IgD-negative memory B cell (primary cell): ENCODE results near the gene PRR30. TPM values are rescaled to one million over a fixed set of nuclear protein-coding genes. Genes with fewer than 3 reads are reported as not detected.
"Not testable (repeated sequence)": the region's sequence is repeated elsewhere in the genome, so short reads cannot be mapped to it uniquely, and the experiment has no call there.

Experiments
- H3K27ac Mint-ChIP-seq, 3 donors: one replicate each; pipeline ENCODE4 v1.8.0; 2020 to 2022; ENCODE audit warnings: mild to moderate bottlenecking in 3 of 3, mixed read lengths in 3 of 3, moderate library complexity in 1 of 3
- H3K27me3 Mint-ChIP-seq: one replicate; pipeline ENCODE4 v1.8.0; 2021; ENCODE audit warnings: mixed read lengths
- H3K36me3 Mint-ChIP-seq: one replicate; pipeline ENCODE4 v1.8.0; 2020; ENCODE audit warnings: mild to moderate bottlenecking, mixed read lengths
- H3K4me1 Mint-ChIP-seq, 3 donors: one replicate each; pipeline ENCODE4 v1.8.0; 2020 to 2022; ENCODE audit warnings: mixed read lengths in 3 of 3, mild to moderate bottlenecking in 1 of 3
- H3K4me3 Mint-ChIP-seq, 4 donors: one replicate each; pipeline ENCODE4 v1.8.0; 2020 to 2022; ENCODE audit warnings: mild to moderate bottlenecking in 4 of 4, mixed read lengths in 4 of 4, moderate library complexity in 3 of 4
- H3K9me3 Mint-ChIP-seq, 3 donors: one replicate each; pipeline ENCODE4 v1.8.0; 2020 to 2021; ENCODE audit warnings: mixed read lengths in 3 of 3, mild to moderate bottlenecking in 1 of 3
- polyA plus RNA-seq: library from polyadenylated mRNA; unstranded; fragments of 300-500 nt; fragmentation: Illumina TruSeq; gene quantifications from one replicate; pipeline ENCODE4 v1.2.3, GENCODE V29; 2021

The PRR30 gene
- polyA plus RNA-seq, 1 donor from 2014 or later = not detected

DNA sequence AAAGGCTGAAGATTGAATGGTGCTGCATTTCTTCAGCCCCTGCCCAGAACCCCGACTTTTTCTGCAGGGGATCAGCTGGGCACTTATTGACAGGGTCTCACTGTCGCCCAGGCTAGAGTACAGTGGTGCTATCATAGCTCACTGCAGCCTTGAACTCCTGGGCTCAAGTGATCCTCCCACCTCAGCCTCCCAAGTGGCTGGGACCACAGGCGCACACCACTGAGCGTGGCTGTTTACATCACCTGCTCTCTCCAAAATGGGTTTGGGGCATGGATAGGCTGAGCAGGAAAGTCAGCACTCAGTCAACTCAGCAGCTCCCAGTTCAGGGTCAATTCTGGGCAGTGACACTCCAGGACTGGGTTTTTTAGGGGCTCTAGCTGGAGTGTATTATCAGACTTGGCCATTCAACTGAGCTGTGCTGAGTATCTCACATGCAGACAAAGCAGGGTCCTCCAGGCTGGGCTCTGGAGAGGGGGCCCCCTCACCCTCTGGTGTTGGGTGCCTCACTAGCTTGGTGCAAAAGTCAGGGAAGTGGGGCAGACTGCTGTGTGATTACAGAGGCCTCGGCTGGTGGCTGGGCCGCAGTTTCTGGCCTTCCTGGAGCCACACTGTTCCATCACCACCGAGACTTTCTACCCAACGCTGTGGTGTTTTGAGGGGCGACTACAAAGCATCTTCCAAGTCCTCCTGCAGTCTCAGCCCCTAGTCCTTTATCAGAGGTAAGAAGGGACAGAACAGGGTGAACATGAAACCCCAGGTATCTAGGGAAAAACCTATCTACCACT is 11.1 kb downstream of the PRR30 start:
- Mint-ChIP-seq H3K27me3 (no peaks in the 10 kb centered on the region), H3K4me1 (peaks cover 6 to 8% (median 7%) of the 10 kb centered on the region in 3 donors), H3K4me3 (peak overlapping the region in 1 of 4 donors; percentile 64), H3K36me3 (no peaks in the 10 kb centered on the region), H3K9me3 (no peaks in the 10 kb centered on the region), H3K27ac (no peak overlapping the region)

DNA sequence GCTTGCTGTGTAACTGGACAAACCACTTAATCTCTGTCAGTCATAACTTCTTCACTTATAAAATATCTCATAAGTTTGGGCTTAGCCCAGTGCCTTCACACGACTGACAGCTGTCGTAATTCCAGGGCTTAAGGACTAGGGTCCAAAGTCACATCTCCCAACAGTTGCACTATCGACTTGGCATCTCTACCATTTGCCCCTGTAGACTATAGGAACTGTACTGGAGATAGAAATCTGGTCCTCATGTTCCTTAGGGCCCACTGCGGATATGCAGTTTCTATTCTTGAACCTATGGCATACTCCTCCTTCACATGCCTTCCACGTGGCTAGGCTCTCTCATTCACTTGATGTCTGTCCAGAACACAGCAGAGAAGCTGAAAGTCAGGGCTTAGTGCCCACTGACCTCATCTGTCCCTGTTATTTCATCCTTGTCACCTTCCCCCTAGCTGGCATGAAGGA is 12.9 kb downstream of the PRR30 start:
- Mint-ChIP-seq H3K36me3 (no peaks in the 10 kb centered on the region), H3K4me1 (peaks cover 6 to 8% (median 6%) of the 10 kb centered on the region in 3 donors), H3K4me3 (peak overlapping the region in 1 of 4 donors; percentile 60), H3K27ac (no peak overlapping the region), H3K27me3 (no peaks in the 10 kb centered on the region), H3K9me3 (no peaks in the 10 kb centered on the region)

DNA sequence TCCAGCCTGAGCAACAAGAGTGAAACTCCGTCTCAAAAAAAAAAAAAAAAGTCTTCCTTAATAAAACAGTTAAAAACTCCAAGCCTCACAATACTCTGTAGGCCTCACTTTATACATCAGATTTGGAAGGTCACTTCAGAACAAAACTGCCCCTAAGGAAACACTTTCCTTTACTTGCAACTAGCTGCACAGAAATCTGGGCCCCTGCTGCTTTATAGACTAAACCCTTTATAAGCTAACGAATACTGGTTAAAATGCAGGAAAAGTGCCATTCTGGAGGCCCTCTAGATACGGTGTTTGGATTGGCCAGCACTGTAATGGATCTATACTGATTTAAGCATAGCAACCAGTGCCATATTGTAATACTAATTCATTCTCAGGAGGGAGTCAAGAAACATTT is 14.1 kb downstream of the PRR30 start:
- peaks cover 1% of the 10 kb centered on the region for H3K27me3 Mint-ChIP-seq
- no peaks in the 10 kb centered on the region for H3K36me3 Mint-ChIP-seq
- H3K9me3 Mint-ChIP-seq = no peaks in the 10 kb centered on the region
- peak overlapping the region in 2 of 4 donors; percentile 3 to 52 for H3K4me3 Mint-ChIP-seq
- no peak overlapping the region for H3K27ac Mint-ChIP-seq
- peaks cover 4 to 8% (median 6%) of the 10 kb centered on the region in 3 donors for H3K4me1 Mint-ChIP-seq

DNA sequence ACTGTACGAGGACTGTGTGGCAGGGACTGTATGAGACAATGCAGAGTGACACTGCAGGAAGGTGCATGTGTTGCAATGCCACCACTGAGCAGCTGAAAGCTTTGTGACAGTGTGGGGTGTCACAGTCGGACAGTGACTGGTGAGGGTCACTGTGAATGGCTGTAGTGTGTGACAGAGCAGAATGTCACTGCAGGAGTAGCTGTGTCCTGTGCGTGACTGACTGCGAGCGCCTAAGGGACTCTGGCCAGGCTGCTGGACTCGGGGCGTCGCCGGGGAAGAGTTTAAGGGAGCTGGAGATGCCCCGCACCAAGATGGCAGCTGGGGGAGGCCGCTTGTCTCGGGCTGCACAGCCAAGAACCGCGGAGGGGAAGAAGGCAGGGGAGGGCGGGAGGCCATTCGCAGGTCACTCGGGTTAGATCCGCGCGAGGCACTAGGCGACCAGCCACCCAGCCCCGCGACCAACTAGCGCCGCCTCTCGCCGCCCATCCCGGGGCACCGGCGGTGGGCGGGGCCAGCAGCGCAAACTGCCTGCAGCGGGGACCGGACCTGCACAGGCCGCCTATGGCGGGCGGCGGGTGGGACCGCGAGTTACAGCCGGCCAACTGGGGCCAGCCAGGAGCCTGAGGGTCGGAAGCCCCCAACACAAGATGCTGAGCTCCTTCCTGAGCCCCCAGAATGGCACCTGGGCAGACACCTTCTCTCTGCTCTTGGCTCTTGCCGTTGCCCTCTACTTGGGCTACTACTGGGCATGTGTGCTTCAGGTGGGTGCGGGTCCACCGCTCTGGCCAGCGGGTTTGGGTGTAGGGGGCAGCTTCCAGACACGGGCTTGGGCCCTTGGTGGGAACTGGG is 15.7 kb downstream of the PRR30 start, which contains the start of gene ABHD1:
ABHD1 (plus strand) TSS at position 514 of the 849 bp plus-strand sequence; CDS start at position 648, 134 bp downstream.
- peaks cover 3 to 15% (median 11%) of the 10 kb centered on the region in 3 donors for H3K4me1 Mint-ChIP-seq
- peaks cover 13% of the 10 kb centered on the region for H3K27me3 Mint-ChIP-seq
- peak within 1 kb of the TSS in 2 of 3 donors; percentile 4 to 23 for H3K27ac Mint-ChIP-seq
- H3K9me3 Mint-ChIP-seq = no peaks in the 10 kb centered on the region
- H3K36me3 Mint-ChIP-seq = no peaks in the 10 kb centered on the region
- H3K4me3 Mint-ChIP-seq = peak within 1 kb of the TSS; percentile 89 to 97 (median 95)

GRCh38 chr2:27122791-27123190 is 16.4 kb downstream of the PRR30 start:
- Mint-ChIP-seq H3K27me3 (peaks cover 18% of the 10 kb centered on the region), H3K4me1 (peaks cover 3 to 15% (median 11%) of the 10 kb centered on the region in 3 donors), H3K36me3 (no peaks in the 10 kb centered on the region), H3K4me3 (peak overlapping the region; percentile 89 to 97 (median 95)), H3K27ac (peak overlapping the region in 1 of 3 donors; percentile 23), H3K9me3 (no peaks in the 10 kb centered on the region)

GRCh38 chr2:27121906-27122305 is 17.3 kb downstream of the PRR30 start:
- H3K27me3 Mint-ChIP-seq = peaks cover 20% of the 10 kb centered on the region
- H3K36me3 Mint-ChIP-seq = no peaks in the 10 kb centered on the region
- no peaks in the 10 kb centered on the region for H3K9me3 Mint-ChIP-seq
- H3K4me3 Mint-ChIP-seq = peak overlapping the region in 2 of 4 donors; percentile 25 to 95
- peaks cover 3 to 15% (median 11%) of the 10 kb centered on the region in 3 donors for H3K4me1 Mint-ChIP-seq
- no peak overlapping the region for H3K27ac Mint-ChIP-seq

DNA sequence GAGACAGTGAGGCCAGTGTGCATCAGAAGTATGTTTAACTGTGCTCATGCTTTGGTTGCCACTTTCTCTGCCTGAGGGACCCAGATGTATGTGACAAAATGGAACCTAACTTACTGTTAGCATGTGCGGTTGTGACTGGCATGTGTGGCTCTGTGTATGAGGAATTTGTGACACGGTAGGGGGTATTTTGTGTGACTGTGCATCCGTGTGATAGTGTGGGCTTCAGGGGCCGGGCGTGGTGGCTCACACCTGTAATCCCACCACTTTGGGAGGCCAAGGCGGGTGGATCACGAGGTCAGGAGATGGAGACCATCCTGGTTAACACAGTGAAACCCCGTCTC is 19.9 kb downstream of the PRR30 start:
- Mint-ChIP-seq H3K4me1 (peaks cover 3 to 12% (median 11%) of the 10 kb centered on the region in 3 donors), H3K27ac (peak overlapping the region in 1 of 3 donors; percentile 84), H3K4me3 (peak overlapping the region; percentile 75 to 90 (median 80)), H3K27me3 (peaks cover 20% of the 10 kb centered on the region)
- H3K9me3 Mint-ChIP-seq, H3K36me3 Mint-ChIP-seq: not testable (repeated sequence)

DNA sequence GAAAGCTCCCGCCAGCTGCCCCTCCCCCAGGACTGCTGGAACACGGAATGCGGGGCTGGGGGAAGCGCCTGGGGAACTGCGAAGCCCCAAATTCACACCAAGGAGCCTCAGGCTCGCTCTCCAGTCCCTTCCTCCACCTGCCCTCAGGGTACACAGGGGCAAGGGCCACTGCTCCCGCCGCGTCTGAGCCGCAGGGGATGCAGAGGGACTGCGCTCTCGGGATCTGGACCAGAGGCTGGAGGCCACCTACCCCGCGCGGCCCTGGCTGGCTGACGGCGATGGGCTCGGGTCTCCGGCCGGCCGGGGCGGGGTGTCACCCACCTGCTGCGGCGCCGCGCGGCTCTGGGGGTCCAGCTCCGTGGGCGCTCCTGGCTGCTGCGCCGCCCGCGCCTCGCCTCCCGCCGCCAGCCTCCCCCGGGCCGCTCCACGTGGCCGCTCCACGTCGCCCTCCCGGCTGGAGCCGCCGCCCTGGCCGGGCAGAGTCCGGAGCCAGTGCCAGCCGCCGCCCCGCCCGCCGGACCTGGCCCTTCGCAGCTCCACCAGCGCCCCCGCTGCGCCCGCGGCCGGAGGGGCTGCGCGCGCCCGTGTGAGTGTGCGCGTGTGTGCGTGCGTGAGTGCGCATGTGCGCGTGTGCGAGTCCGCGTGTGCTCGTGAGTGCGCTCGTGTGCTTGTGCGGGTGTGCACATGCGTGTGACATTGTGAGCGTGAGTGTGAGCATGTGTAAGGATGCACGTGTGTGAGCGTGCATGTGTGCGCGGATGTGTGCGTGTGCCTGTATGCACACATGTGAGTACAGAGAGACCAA is 20.5 kb downstream of the PRR30 start, which contains the start of gene CGREF1:
CGREF1 (minus strand) TSS at position 604 of the 805 bp plus-strand sequence. CDS start 14,762 bp downstream, outside the sequence.
- no peaks in the 10 kb centered on the region for H3K9me3 Mint-ChIP-seq
- H3K4me3 Mint-ChIP-seq = peak within 1 kb of the TSS; percentile 75 to 90 (median 80)
- peaks cover 20% of the 10 kb centered on the region for H3K27me3 Mint-ChIP-seq
- H3K27ac Mint-ChIP-seq = peak within 1 kb of the TSS in 1 of 3 donors; percentile 84
- H3K4me1 Mint-ChIP-seq = peaks cover 3 to 12% (median 11%) of the 10 kb centered on the region in 3 donors
- H3K36me3 Mint-ChIP-seq = no peaks in the 10 kb centered on the region

DNA sequence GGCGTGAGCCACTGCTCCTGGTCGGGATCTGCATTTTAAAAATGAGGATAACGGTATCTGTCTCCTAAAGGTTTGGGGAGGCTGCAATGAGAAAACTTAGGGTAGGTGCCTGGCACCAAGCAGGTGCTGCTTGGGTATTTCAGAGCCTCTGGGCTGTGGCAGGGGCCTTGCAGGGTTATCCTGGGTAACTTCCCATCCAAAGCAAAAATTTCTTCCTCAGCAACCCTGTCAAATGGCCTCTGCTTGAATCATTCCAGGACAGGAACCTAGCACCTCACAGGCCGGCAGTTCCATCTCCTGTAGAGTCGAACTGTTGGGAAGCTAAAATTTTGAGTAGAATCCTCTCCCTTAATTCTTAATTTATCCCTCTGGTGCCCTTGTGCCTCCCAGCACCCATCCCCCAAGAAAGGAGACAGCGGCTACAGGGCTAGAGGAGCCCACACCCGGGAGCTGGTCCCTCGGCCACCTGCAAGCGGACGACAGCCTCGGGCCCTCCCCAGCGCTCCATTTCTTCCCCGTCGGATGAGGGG is 21.1 kb downstream of the PRR30 start:
- H3K4me3 Mint-ChIP-seq = peak overlapping the region in 3 of 4 donors; percentile 36 to 60 (median 39)
- no peak overlapping the region for H3K27ac Mint-ChIP-seq
- H3K4me1 Mint-ChIP-seq = peaks cover 2 to 9% (median 7%) of the 10 kb centered on the region in 3 donors
- no peaks in the 10 kb centered on the region for H3K36me3 Mint-ChIP-seq
- H3K9me3 Mint-ChIP-seq = no peaks in the 10 kb centered on the region
- H3K27me3 Mint-ChIP-seq = peaks cover 20% of the 10 kb centered on the region

DNA sequence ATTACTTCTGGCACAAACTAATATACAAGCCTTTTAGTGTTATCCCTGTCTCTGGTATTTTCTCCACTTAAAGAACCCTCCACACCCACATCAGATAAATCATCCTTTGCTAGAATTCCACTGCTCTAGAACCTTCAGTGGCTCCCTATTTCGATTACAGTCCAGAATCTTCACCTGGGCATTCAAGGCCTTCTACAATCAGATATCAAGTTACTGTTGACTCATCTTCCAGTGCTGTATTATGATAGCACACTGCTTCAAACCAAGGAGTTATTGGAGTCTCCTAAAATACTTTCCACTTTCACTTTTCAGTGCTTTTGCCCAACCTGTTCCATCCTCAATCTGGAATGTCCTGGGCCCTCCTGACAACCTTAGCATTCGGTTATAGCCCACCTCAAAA is 23.7 kb downstream of the PRR30 start:
- Mint-ChIP-seq H3K4me3 (no peak overlapping the region), H3K27ac (no peak overlapping the region), H3K27me3 (peaks cover 20% of the 10 kb centered on the region), H3K36me3 (no peaks in the 10 kb centered on the region), H3K9me3 (no peaks in the 10 kb centered on the region), H3K4me1 (peaks cover 0 to 7% (median 5%) of the 10 kb centered on the region in 3 donors)

DNA sequence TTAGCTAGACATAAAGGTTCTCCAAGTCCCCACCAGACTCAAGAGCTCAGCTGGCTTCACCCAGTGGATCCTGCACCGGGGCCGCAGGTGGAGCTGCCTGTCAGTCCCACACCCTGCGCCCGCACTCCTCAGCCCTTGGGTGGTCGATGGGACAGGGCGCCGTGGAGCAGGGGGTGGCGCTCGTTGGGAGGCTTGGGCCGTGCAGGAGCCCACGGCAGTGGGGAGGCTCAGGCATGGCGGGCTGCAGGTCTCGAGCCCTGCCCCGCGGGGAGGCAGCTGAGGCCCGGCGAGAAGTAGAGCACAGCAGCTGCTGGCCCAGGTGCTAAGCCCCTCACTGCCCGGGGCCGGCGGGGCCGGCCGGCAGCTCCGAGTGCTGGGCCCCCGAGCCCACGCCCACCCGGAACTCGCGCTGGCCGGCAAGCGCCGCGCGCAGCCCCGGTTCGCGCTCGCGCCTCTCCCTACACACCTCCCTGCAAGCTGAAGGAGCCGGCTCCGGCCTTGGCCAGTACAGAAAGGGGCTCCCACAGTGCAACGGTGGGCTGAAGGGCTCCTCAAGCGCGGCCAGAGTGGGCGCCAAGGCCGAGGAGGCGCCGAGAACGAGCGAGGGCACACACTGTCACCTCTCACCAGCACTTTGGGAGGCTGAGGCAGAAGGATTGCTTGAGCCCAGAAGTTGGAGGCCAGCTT is 27.7 kb downstream of the PRR30 start:
- not testable (repeated sequence) for H3K36me3 Mint-ChIP-seq, H3K4me3 Mint-ChIP-seq, H3K9me3 Mint-ChIP-seq, H3K27ac Mint-ChIP-seq, H3K4me1 Mint-ChIP-seq, H3K27me3 Mint-ChIP-seq

DNA sequence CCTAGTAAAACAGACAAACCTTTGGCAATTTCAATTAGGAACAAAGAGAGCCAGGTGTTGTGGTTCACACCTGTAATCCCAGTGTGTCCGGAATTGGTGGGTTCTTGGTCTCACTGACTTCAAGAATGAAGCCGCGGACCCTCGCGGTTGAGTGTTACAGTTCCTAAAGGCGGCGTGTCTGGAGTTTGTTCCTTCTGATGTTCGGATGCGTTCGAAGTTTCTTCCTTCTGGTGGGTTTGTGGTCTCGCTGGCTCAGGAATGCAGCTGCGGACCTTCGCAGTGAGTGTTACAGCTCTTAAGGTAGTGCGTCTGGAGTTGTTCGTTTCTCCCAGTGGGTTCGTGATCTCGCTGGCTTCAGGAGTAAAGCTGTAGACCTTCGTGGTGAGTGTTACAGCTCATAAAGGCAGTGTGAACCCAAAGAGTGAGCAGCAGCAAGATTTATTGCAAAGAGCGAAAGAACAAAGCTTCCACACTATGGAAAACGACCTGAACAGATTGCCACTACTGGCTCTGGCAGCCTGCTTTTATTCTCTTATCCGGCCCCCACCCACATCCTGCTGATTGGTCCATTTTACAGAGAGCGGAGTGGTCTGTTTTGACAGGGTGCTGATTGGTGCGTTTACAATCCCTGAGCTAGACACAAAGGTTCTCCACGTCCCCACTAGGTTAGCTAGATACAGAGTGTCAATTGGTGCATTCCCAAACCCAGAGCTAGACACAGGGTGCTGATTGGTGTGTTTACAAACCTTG is 28.4 kb downstream of the PRR30 start:
- not testable (repeated sequence) for H3K27ac Mint-ChIP-seq, H3K27me3 Mint-ChIP-seq, H3K4me3 Mint-ChIP-seq, H3K4me1 Mint-ChIP-seq, H3K9me3 Mint-ChIP-seq, H3K36me3 Mint-ChIP-seq

DNA sequence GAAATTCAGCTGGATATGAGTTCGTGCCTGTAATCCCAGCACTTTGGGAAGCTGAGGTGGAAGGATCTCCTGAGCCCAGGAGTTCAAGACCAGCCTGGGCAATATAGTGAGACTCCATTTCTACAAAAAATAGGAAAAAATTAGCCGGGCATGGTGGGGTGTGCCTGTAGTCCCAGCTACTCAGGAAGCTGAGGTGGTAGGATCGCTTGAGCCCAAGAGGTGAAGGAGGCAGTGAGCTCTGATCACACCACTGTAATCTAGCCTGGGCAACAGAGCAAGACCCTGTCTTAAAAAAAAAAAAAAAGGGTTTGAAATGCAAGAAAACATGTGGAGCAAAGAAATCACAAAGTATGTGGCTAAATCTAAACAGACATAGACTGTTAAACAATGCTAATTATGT is 30.1 kb downstream of the PRR30 start:
- H3K4me1 Mint-ChIP-seq = no peaks in the 10 kb centered on the region
- H3K36me3 Mint-ChIP-seq = no peaks in the 10 kb centered on the region
- H3K27ac Mint-ChIP-seq = no peak overlapping the region
- H3K27me3 Mint-ChIP-seq = peaks cover 1% of the 10 kb centered on the region
- H3K9me3 Mint-ChIP-seq = no peaks in the 10 kb centered on the region
- no peak overlapping the region for H3K4me3 Mint-ChIP-seq
